ENCODE data around the gene PARD3B. TPM values are rescaled to one million over a fixed set of nuclear protein-coding genes. Genes with fewer than 3 reads are reported as not detected.

PARD3B gene
- total RNA-seq, 1 experiment from 2014 or later, result 10.1 TPM

- CTCF ChIA-PET, result no interaction called here
- H3K4me1 Mint-ChIP-seq (ENCODE audit: low read depth, unreplicated experiment), result peaks cover 16% of the 10 kb centered on the region
- H3K4me3 Mint-ChIP-seq (ENCODE audit: low read depth, unreplicated experiment), result no peak overlapping the region
- intact Hi-C loops (cut with micrococcal nuclease; ENCODE audit: unreplicated experiment), result no loop called here
- DNase-seq, result no peak
- no peaks in the 10 kb centered on the region for H3K9me3 Mint-ChIP-seq (ENCODE audit: low read depth, unreplicated experiment)
- TF ChIP-seq CTCF (IDR thresholded peaks at IDR 0.05; ENCODE audit: unreplicated experiment), result no peak
- peaks cover 5% of the 10 kb centered on the region for H3K36me3 Mint-ChIP-seq (ENCODE audit: insufficient read depth, unreplicated experiment)
- no peaks in the 10 kb centered on the region for H3K27me3 Mint-ChIP-seq (ENCODE audit: unreplicated experiment)
- no TSS peak for BruUV-seq (replicated peaks)
- H3K27ac Mint-ChIP-seq (ENCODE audit: unreplicated experiment), result no peak overlapping the region
These were observed 142.5 kb downstream of the PARD3B start for GRCh38 chr2:204687776-204688175.

- Mint-ChIP-seq H3K4me3 (ENCODE audit: low read depth, unreplicated experiment) (no peak overlapping the region), H3K9me3 (ENCODE audit: low read depth, unreplicated experiment) (no peaks in the 10 kb centered on the region), H3K36me3 (ENCODE audit: insufficient read depth, unreplicated experiment) (no peaks in the 10 kb centered on the region), H3K4me1 (ENCODE audit: low read depth, unreplicated experiment) (peaks cover 8% of the 10 kb centered on the region), H3K27ac (ENCODE audit: unreplicated experiment) (no peak overlapping the region), H3K27me3 (ENCODE audit: unreplicated experiment) (no peaks in the 10 kb centered on the region)
- TF ChIP-seq CTCF (IDR thresholded peaks at IDR 0.05; ENCODE audit: unreplicated experiment), result peak; percentile 57
- DNase-seq, result peak; percentile 63
- no TSS peak for BruUV-seq (replicated peaks)
- intact Hi-C loops (cut with micrococcal nuclease; ENCODE audit: unreplicated experiment), result loop anchor here (1.0 to 5.0 kb wide), 6 partner anchors 150 to 990 kb away; partner anchors contain the start of gene NRP2
- CTCF ChIA-PET, result interaction anchor here (0.7 to 1.8 kb wide), 6 partner anchors 28 to 547 kb away, joined by 3 to 15 read pairs (median 4); no protein-coding TSS in a partner anchor
These were observed 146.7 kb downstream of the PARD3B start for GRCh38 chr2:204691911-204692510.

- H3K27ac Mint-ChIP-seq (ENCODE audit: unreplicated experiment), result no peak overlapping the region
- peaks cover 1% of the 10 kb centered on the region for H3K4me1 Mint-ChIP-seq (ENCODE audit: low read depth, unreplicated experiment)
- no peaks in the 10 kb centered on the region for H3K27me3 Mint-ChIP-seq (ENCODE audit: unreplicated experiment)
- no peak overlapping the region for H3K4me3 Mint-ChIP-seq (ENCODE audit: low read depth, unreplicated experiment)
- TF ChIP-seq CTCF (IDR thresholded peaks at IDR 0.05; ENCODE audit: unreplicated experiment), result no peak
- no peak for DNase-seq
- H3K9me3 Mint-ChIP-seq (ENCODE audit: low read depth, unreplicated experiment), result no peaks in the 10 kb centered on the region
- no peaks in the 10 kb centered on the region for H3K36me3 Mint-ChIP-seq (ENCODE audit: insufficient read depth, unreplicated experiment)
- no TSS peak for BruUV-seq (replicated peaks)
- CTCF ChIA-PET, result interaction anchor here (1.8 kb wide), 1 partner anchor 432 kb away, joined by 15 read pairs; no protein-coding TSS in a partner anchor
- intact Hi-C loops (cut with micrococcal nuclease; ENCODE audit: unreplicated experiment), result loop anchor here (1.0 to 5.0 kb wide), 6 partner anchors 150 to 990 kb away; partner anchors contain the start of gene NRP2
These were observed 147.5 kb downstream of the PARD3B start for GRCh38 chr2:204692790-204693189.

GRCh38 chr2:204693262-204693661 lies 148.0 kb downstream of the PARD3B start:
- intact Hi-C loops (cut with micrococcal nuclease; ENCODE audit: unreplicated experiment), result loop anchor here (2.0 to 5.0 kb wide), 4 partner anchors 151 to 989 kb away; partner anchors contain the start of gene NRP2
- Mint-ChIP-seq H3K4me1 (ENCODE audit: low read depth, unreplicated experiment) (no peaks in the 10 kb centered on the region), H3K36me3 (ENCODE audit: insufficient read depth, unreplicated experiment) (no peaks in the 10 kb centered on the region), H3K27me3 (ENCODE audit: unreplicated experiment) (no peaks in the 10 kb centered on the region), H3K9me3 (ENCODE audit: low read depth, unreplicated experiment) (no peaks in the 10 kb centered on the region), H3K27ac (ENCODE audit: unreplicated experiment) (no peak overlapping the region), H3K4me3 (ENCODE audit: low read depth, unreplicated experiment) (no peak overlapping the region)
- DNase-seq, result no peak
- CTCF ChIA-PET, result interaction anchor here (1.8 kb wide), 1 partner anchor 433 kb away, joined by 15 read pairs; no protein-coding TSS in a partner anchor
- TF ChIP-seq CTCF (IDR thresholded peaks at IDR 0.05; ENCODE audit: unreplicated experiment), result no peak
- BruUV-seq (replicated peaks), result no TSS peak
